DND-41 (cell line): ENCODE measurements around the gene TFCP2L1.

Experiments
- ATAC-seq: fragments of 200-7000 bp; cut with Tn5 transposase; 3 replicates; pipeline ENCODE4 v1.9.1; 2021; ENCODE audit warnings: low read depth; ENCODE audit not compliant: insufficient read depth
- DNase-seq: peaks from one replicate; pipeline ENCODE4 v3.0.0-alpha.2; 2020
- H2AFZ ChIP-seq: 2 replicates; pipeline ENCODE4 v1.6.0; 2012; ENCODE audit warnings: low read depth, low read length
- H3K27ac ChIP-seq: 2 replicates; pipeline ENCODE4 v1.5.1; 2012; ENCODE audit warnings: low read length, inconsistent platforms
- H3K27me3 ChIP-seq: fragments of 200-600 bp; sonication (generic); 2 replicates; pipeline ENCODE4 v1.6.0; 2012; ENCODE audit warnings: low read length, mild to moderate bottlenecking, inconsistent platforms; ENCODE audit not compliant: insufficient read depth, poor library complexity
- H3K36me3 ChIP-seq: 2 replicates; pipeline ENCODE4 v1.5.1; 2012; ENCODE audit warnings: low read length, inconsistent platforms; ENCODE audit not compliant: insufficient read depth
- H3K4me1 ChIP-seq: 2 replicates; pipeline ENCODE4 v1.5.1; 2012; ENCODE audit warnings: mild to moderate bottlenecking, low read length; ENCODE audit not compliant: insufficient read depth
- H3K4me2 ChIP-seq: 2 replicates; pipeline ENCODE4 v1.6.0; 2012; ENCODE audit warnings: mild to moderate bottlenecking, moderate library complexity, low read length, inconsistent platforms; ENCODE audit not compliant: insufficient read depth
- H3K4me3 ChIP-seq, 2 experiments: fragments of 200-600 bp in 1 of 2; shearing (Covaris generic) in 1 of 2; 2 replicates each; pipeline ENCODE4 v1.5.1; 2012 to 2016; ENCODE audit warnings: inconsistent platforms in 2 of 2, low read length in 2 of 2, mild to moderate bottlenecking in 2 of 2, low read depth in 1 of 2, moderate library complexity in 1 of 2
- H3K79me2 ChIP-seq: 2 replicates; pipeline ENCODE4 v1.6.0; 2012; ENCODE audit warnings: low read length, inconsistent platforms; ENCODE audit not compliant: insufficient read depth
- H3K9ac ChIP-seq: 2 replicates; pipeline ENCODE4 v1.6.0; 2012; ENCODE audit warnings: low read depth, mild to moderate bottlenecking, inconsistent platforms, low read length, moderate library complexity
- H3K9me3 ChIP-seq: 2 replicates; pipeline ENCODE4 v1.5.1; 2012; ENCODE audit warnings: low read length, moderate library complexity, mild to moderate bottlenecking, inconsistent platforms; ENCODE audit not compliant: insufficient read depth, severe bottlenecking
- H4K20me1 ChIP-seq: 2 replicates; pipeline ENCODE4 v1.6.0; 2012; ENCODE audit warnings: low read length; ENCODE audit not compliant: insufficient read depth
- EZH2 ChIP-seq: IDR thresholded peaks from 3 replicates; pipeline ENCODE4 v1.6.1; 2012; ENCODE audit warnings: borderline replicate concordance, low read depth, mild to moderate bottlenecking, moderate library complexity, low read length, inconsistent platforms; ENCODE audit not compliant: severe bottlenecking
- TF ChIP-seq, protein P1 (sequence below): IDR thresholded peaks from 2 replicates; pipeline ENCODE4 v1.5.1; 2012; ENCODE audit warnings: borderline replicate concordance, low read length, moderate library complexity, mild to moderate bottlenecking; ENCODE audit not compliant: poor library complexity, severe bottlenecking; ENCODE audit errors: extremely low read depth

Gene TFCP2L1

DNA sequence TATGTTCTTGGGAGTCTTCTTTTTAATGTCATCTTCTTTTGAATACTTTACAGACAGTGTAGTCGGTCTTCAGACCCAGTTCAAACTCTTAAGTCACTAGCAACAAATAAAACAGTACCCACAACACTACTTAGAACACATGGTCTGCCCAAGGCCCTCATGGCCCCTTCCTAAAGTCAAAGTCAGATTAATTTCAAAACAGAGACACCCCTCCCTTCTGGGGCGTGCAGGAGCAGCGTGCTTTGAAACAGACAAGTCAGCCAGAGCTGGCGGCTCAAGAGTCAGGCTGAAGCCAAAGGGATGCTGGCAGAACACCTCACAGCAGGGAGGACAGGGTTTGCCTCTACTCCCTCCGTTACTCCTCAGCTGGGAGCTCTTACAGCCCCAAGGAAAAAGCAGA is 77.5 kb downstream of the TFCP2L1 start:
- no peaks in the 10 kb centered on the region for H3K36me3 ChIP-seq
- ATAC-seq, result no peak

DNA sequence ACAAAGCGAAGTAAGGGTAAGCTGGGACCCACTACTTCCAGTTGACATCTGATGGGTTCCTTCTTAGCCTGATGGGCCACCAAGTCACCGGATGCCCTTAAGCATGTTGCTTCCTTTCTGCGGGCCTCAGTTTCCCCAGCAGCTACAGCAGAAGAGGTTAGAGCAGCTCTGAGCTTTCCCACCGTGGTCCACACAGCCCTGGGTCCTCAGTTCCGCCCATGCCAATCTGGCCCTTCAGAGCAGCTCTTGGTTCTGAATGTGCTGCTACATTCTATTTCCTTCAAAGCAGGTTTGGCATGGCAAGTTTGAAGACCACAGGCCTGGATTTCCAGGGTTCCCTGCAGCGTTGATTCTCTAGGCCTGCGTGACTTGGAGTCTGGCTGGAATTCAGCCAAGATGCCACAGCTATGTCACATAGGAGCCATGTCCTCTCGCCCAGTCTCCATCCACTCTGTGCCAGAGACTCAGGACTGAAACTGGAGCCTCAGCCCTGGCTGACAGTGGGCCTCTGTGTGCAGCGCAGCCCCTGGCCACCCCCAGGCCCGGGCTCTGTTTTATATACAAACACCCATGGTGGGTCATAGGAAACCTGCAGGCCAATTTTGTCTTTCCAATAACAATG is 79.6 kb downstream of the TFCP2L1 start:
- no peak for ATAC-seq
- no peak overlapping the region for H3K27ac ChIP-seq

More for the DNA sequence above, 77.5 kb downstream of the TFCP2L1 start:
- no peak for TF ChIP-seq EZH2
- TF ChIP-seq, protein P1, sequence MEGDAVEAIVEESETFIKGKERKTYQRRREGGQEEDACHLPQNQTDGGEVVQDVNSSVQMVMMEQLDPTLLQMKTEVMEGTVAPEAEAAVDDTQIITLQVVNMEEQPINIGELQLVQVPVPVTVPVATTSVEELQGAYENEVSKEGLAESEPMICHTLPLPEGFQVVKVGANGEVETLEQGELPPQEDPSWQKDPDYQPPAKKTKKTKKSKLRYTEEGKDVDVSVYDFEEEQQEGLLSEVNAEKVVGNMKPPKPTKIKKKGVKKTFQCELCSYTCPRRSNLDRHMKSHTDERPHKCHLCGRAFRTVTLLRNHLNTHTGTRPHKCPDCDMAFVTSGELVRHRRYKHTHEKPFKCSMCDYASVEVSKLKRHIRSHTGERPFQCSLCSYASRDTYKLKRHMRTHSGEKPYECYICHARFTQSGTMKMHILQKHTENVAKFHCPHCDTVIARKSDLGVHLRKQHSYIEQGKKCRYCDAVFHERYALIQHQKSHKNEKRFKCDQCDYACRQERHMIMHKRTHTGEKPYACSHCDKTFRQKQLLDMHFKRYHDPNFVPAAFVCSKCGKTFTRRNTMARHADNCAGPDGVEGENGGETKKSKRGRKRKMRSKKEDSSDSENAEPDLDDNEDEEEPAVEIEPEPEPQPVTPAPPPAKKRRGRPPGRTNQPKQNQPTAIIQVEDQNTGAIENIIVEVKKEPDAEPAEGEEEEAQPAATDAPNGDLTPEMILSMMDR, result no peak
- no peak for DNase-seq
- Histone ChIP-seq H3K4me3 (no peak overlapping the region), H4K20me1 (no peaks in the 10 kb centered on the region), H2AFZ (no peak overlapping the region), H3K9me3 (no peaks in the 10 kb centered on the region), H3K4me1 (no peaks in the 10 kb centered on the region), H3K4me2 (no peak overlapping the region), H3K79me2 (no peaks in the 10 kb centered on the region), H3K27ac (no peak overlapping the region), H3K9ac (no peak overlapping the region), H3K27me3 (no peaks in the 10 kb centered on the region)

DNA sequence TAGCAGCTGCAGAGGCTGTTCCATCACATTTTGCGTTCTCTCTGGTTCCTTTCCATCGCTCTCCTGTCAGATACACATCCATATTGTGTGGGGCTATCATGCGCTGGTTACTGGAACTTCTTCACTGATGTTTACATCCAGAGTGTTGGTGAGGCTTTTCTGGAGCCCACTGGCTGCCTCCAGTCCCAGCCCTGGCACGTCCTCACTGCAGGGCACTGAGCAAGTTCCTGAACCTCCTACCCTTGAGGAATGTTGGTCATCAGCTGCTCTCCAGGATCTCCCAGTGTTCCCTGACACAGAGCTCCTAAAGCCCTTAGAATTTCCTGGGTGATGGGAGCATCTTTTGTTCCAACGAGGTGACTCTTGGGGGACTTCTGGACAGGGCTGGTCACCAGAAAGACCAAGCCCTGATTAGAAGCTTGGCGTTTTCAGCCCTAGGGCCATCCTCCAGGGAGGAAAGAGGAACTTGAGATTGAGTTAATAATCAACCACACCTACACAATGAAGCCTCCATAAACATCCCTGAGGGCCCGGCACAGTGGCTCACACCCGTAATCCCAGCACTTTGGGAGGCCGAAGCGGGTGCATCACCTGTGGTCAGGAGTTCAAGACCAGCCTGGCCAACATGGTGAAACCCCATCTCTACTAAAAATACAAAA is 81.3 kb downstream of the TFCP2L1 start:
- Histone ChIP-seq H3K4me1 (no peaks in the 10 kb centered on the region), H3K27ac (no peak overlapping the region), H3K79me2 (no peaks in the 10 kb centered on the region), H3K27me3 (no peaks in the 10 kb centered on the region), H2AFZ (no peak overlapping the region), H3K4me2 (no peak overlapping the region), H4K20me1 (no peaks in the 10 kb centered on the region), H3K9ac (no peak overlapping the region), H3K36me3 (no peaks in the 10 kb centered on the region), H3K9me3 (no peaks in the 10 kb centered on the region), H3K4me3 (no peak overlapping the region)
- TF ChIP-seq, protein P1, result no peak
- no peak for TF ChIP-seq EZH2
- no peak for ATAC-seq
- no peak for DNase-seq

More for the DNA sequence above, 79.6 kb downstream of the TFCP2L1 start:
- no peak for DNase-seq
- no peaks in the 10 kb centered on the region for H3K27me3 ChIP-seq
- no peak overlapping the region for H3K4me2 ChIP-seq
- no peaks in the 10 kb centered on the region for H3K79me2 ChIP-seq
- no peak overlapping the region for H3K9ac ChIP-seq
- H3K9me3 ChIP-seq, result no peaks in the 10 kb centered on the region
- no peak overlapping the region for H3K4me3 ChIP-seq
- H4K20me1 ChIP-seq, result no peaks in the 10 kb centered on the region
- no peaks in the 10 kb centered on the region for H3K36me3 ChIP-seq
- TF ChIP-seq EZH2, result no peak
- TF ChIP-seq, protein P1, result no peak
- no peaks in the 10 kb centered on the region for H3K4me1 ChIP-seq
- no peak overlapping the region for H2AFZ ChIP-seq
